ENCODE data around the gene SPOCK2.

- no peak for TF ChIP-seq CTCF (IDR thresholded peaks at IDR 0.05; ENCODE audit: insufficient read depth, low read length, poor library complexity, severe bottlenecking)
- no peak for TF ChIP-seq EZH2phosphoT487 (conservative IDR thresholded peaks at IDR 0.05; ENCODE audit: low read length)
These were observed 29.1 kb downstream of the SPOCK2 start for GRCh38 chr10:72058989-72059842.
